Measurements from ENCODE around the gene SPOPL.

Gene SPOPL

DNA sequence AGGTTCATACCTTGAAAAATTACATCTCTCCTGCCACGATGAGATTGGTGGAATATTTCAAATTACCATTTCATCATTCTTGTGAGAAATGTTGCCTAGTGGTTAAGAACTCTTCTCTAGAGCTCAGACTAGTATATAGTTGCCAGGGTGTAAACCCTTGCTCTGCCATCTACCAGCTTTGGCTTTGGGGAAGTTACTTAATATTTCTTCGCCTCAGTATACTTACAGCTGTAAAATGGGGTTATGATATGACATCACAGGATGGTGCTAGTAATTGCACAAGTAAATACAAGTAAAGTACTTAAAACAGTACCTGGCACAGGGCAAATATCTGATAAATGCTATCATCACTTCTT is 1.5 kb downstream of the SPOPL start:
- peak overlapping the region; percentile 91; the same call in 1 of the 2 replicates for H3K27ac ChIP-seq (ENCODE audit: extremely low read depth, low read depth, low read length)
- peak overlapping the region; percentile 97 for H3K4me3 ChIP-seq (ENCODE audit: low read depth, low read length)
- peaks cover 18% of the 10 kb centered on the region for H3K4me1 ChIP-seq (ENCODE audit: control insufficient read depth, insufficient read depth, low read length)
- CTCF ChIA-PET = interaction anchor here (1.3 kb wide), 1 partner anchor 283 kb away, joined by 9 read pairs; no protein-coding TSS in a partner anchor
- TF ChIP-seq ZNF629 (tag by site-specific recombination; IDR thresholded peaks at IDR 0.05) = peak; percentile 30; the same call in 1 of the 2 replicates
- TF ChIP-seq ZNF571 (tag by site-specific recombination; IDR thresholded peaks at IDR 0.05) = no peak
- peak; percentile 93 for TF ChIP-seq ZNF664 (tag by site-specific recombination; IDR thresholded peaks at IDR 0.05)
- peak; percentile 43; the same call in 1 of the 2 replicates for TF ChIP-seq ZBTB17 (tag by site-specific recombination; IDR thresholded peaks at IDR 0.05)
- TF ChIP-seq ZNF169 (tag by site-specific recombination; IDR thresholded peaks at IDR 0.05) = no peak
- TF ChIP-seq, protein P1, sequence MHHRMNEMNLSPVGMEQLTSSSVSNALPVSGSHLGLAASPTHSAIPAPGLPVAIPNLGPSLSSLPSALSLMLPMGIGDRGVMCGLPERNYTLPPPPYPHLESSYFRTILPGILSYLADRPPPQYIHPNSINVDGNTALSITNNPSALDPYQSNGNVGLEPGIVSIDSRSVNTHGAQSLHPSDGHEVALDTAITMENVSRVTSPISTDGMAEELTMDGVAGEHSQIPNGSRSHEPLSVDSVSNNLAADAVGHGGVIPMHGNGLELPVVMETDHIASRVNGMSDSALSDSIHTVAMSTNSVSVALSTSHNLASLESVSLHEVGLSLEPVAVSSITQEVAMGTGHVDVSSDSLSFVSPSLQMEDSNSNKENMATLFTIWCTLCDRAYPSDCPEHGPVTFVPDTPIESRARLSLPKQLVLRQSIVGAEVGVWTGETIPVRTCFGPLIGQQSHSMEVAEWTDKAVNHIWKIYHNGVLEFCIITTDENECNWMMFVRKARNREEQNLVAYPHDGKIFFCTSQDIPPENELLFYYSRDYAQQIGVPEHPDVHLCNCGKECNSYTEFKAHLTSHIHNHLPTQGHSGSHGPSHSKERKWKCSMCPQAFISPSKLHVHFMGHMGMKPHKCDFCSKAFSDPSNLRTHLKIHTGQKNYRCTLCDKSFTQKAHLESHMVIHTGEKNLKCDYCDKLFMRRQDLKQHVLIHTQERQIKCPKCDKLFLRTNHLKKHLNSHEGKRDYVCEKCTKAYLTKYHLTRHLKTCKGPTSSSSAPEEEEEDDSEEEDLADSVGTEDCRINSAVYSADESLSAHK (tag by site-specific recombination; IDR thresholded peaks at IDR 0.05) = peak; percentile 13; the same call in 1 of the 2 replicates
- no peaks in the 10 kb centered on the region; a peak in 1 of 3 replicates for H3K36me3 ChIP-seq (ENCODE audit: control insufficient read depth in 2 of 2, insufficient read depth in 1 of 2, low read length in 2 of 2)
- no peaks in the 10 kb centered on the region for H3K9me3 ChIP-seq (ENCODE audit: control insufficient read depth, insufficient read depth, low read depth, low read length)
- POLR2A ChIA-PET = interaction anchor here (0.6 to 1.1 kb wide), 2 partner anchors 139 to 416 kb away, joined by 3 read pairs; no protein-coding TSS in a partner anchor

DNA sequence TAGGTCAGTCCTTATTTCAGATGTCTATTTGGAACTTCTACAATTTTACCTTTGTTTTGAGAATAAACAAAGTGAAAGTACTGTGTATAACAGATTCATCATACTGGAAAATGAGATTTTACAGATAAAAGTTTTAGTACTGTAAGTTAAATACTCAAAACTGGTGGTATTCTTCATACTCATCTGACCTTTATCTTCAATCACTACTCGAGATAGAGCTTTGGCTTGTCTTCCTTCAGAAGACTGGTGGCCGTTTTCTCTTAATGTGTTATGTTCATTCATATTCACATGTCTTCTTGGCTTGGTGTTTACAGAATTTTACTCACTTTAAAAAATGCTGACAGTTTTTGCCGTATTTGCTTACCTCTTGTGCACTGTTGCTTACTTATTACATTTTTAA is 2.1 kb downstream of the SPOPL start:
- peak overlapping the region; percentile 97 for H3K4me3 ChIP-seq (ENCODE audit: low read depth, low read length)
- H3K9me3 ChIP-seq (ENCODE audit: control insufficient read depth, insufficient read depth, low read depth, low read length) = no peaks in the 10 kb centered on the region
- CTCF ChIA-PET = interaction anchor here (0.6 to 1.3 kb wide), 2 partner anchors 72 to 283 kb away, joined by 3 to 9 read pairs; no protein-coding TSS in a partner anchor
- no peaks in the 10 kb centered on the region; a peak in 1 of 3 replicates for H3K36me3 ChIP-seq (ENCODE audit: control insufficient read depth in 2 of 2, insufficient read depth in 1 of 2, low read length in 2 of 2)
- no peak overlapping the region for H3K27ac ChIP-seq (ENCODE audit: extremely low read depth, low read depth, low read length)
- TF ChIP-seq ZBTB17 (tag by site-specific recombination; IDR thresholded peaks at IDR 0.05) (no peak), YY1 (tag by site-specific recombination; IDR thresholded peaks at IDR 0.05) (no peak), SETDB1 (IDR thresholded peaks at IDR 0.05; ENCODE audit: insufficient read length, low read length) (no peak), ZNF248 (tag by site-specific recombination; IDR thresholded peaks at IDR 0.05) (no peak), BCL11B (tag by site-specific recombination; IDR thresholded peaks at IDR 0.05; ENCODE audit: low read depth) (no peak), ZNF792 (tag by site-specific recombination; IDR thresholded peaks at IDR 0.05) (no peak), ZNF776 (tag by site-specific recombination; IDR thresholded peaks at IDR 0.05; ENCODE audit: borderline replicate concordance) (no peak), ZBTB1 (tag by site-specific recombination; IDR thresholded peaks at IDR 0.05) (no peak)
- TF ChIP-seq, protein P2, sequence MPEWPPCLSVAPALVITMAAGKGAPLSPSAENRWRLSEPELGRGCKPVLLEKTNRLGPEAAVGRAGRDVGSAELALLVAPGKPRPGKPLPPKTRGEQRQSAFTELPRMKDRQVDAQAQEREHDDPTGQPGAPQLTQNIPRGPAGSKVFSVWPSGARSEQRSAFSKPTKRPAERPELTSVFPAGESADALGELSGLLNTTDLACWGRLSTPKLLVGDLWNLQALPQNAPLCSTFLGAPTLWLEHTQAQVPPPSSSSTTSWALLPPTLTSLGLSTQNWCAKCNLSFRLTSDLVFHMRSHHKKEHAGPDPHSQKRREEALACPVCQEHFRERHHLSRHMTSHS (tag by site-specific recombination; IDR thresholded peaks at IDR 0.05) = no peak
- TF ChIP-seq, protein P3, sequence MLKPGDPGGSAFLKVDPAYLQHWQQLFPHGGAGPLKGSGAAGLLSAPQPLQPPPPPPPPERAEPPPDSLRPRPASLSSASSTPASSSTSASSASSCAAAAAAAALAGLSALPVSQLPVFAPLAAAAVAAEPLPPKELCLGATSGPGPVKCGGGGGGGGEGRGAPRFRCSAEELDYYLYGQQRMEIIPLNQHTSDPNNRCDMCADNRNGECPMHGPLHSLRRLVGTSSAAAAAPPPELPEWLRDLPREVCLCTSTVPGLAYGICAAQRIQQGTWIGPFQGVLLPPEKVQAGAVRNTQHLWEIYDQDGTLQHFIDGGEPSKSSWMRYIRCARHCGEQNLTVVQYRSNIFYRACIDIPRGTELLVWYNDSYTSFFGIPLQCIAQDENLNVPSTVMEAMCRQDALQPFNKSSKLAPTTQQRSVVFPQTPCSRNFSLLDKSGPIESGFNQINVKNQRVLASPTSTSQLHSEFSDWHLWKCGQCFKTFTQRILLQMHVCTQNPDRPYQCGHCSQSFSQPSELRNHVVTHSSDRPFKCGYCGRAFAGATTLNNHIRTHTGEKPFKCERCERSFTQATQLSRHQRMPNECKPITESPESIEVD (tag by site-specific recombination; IDR thresholded peaks at IDR 0.05) = no peak
- H3K4me1 ChIP-seq (ENCODE audit: control insufficient read depth, insufficient read depth, low read length) = peaks cover 18% of the 10 kb centered on the region
- POLR2A ChIA-PET = no interaction called here

DNA sequence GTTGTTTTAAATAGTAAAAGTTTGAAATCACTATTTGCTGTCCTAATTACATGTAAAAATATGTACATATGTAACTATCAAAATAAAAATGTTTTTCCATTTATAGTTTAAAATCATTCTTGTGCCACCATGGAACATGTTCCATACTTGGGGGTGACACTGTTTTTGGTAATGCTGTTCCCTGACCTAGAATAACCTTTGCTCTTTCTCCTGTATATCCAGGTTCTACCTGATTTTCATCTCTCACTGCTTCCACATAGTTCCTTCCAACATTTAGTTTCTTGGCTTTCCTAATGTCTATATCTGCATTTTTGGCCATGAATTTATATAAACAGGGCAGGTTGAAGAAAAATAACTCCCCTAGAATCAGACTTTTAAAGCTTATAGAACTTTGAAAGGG is 2.5 kb downstream of the SPOPL start:
- Histone ChIP-seq H3K9me3 (ENCODE audit: control insufficient read depth, insufficient read depth, low read depth, low read length) (no peaks in the 10 kb centered on the region), H3K36me3 (ENCODE audit: control insufficient read depth in 2 of 2, insufficient read depth in 1 of 2, low read length in 2 of 2) (no peaks in the 10 kb centered on the region; a peak in 1 of 3 replicates), H3K27ac (ENCODE audit: extremely low read depth, low read depth, low read length) (no peak overlapping the region), H3K4me3 (ENCODE audit: low read depth, low read length) (no peak overlapping the region; the same call in 1 of the 2 replicates), H3K4me1 (ENCODE audit: control insufficient read depth, insufficient read depth, low read length) (peaks cover 18% of the 10 kb centered on the region)
- POLR2A ChIA-PET = interaction anchor here (0.6 kb wide), 1 partner anchor 531 kb away, joined by 3 read pairs; no protein-coding TSS in a partner anchor
- CTCF ChIA-PET = interaction anchor here (0.6 to 1.3 kb wide), 2 partner anchors 73 to 282 kb away, joined by 3 to 9 read pairs; no protein-coding TSS in a partner anchor
- no peak for TF ChIP-seq ZNF221 (tag by site-specific recombination; IDR thresholded peaks at IDR 0.05; ENCODE audit: borderline replicate concordance)
- TF ChIP-seq, protein P4, sequence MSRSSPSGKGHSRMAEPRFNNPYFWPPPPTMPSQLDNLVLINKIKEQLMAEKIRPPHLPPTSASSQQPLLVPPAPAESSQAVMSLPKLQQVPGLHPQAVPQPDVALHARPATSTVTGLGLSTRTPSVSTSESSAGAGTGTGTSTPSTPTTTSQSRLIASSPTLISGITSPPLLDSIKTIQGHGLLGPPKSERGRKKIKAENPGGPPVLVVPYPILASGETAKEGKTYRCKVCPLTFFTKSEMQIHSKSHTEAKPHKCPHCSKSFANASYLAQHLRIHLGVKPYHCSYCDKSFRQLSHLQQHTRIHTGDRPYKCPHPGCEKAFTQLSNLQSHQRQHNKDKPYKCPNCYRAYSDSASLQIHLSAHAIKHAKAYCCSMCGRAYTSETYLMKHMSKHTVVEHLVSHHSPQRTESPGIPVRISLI (tag by site-specific recombination; IDR thresholded peaks at IDR 0.05) = no peak
- no peak for TF ChIP-seq HOXA7 (CRISPR knock-in tag; IDR thresholded peaks at IDR 0.05; ENCODE audit: borderline replicate concordance)
- TF ChIP-seq, protein P5, sequence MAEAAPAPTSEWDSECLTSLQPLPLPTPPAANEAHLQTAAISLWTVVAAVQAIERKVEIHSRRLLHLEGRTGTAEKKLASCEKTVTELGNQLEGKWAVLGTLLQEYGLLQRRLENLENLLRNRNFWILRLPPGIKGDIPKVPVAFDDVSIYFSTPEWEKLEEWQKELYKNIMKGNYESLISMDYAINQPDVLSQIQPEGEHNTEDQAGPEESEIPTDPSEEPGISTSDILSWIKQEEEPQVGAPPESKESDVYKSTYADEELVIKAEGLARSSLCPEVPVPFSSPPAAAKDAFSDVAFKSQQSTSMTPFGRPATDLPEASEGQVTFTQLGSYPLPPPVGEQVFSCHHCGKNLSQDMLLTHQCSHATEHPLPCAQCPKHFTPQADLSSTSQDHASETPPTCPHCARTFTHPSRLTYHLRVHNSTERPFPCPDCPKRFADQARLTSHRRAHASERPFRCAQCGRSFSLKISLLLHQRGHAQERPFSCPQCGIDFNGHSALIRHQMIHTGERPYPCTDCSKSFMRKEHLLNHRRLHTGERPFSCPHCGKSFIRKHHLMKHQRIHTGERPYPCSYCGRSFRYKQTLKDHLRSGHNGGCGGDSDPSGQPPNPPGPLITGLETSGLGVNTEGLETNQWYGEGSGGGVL (tag by site-specific recombination; IDR thresholded peaks at IDR 0.05) = no peak
- TF ChIP-seq ZNF768 (tag by site-specific recombination; IDR thresholded peaks at IDR 0.05) = no peak
- TF ChIP-seq, protein P6, sequence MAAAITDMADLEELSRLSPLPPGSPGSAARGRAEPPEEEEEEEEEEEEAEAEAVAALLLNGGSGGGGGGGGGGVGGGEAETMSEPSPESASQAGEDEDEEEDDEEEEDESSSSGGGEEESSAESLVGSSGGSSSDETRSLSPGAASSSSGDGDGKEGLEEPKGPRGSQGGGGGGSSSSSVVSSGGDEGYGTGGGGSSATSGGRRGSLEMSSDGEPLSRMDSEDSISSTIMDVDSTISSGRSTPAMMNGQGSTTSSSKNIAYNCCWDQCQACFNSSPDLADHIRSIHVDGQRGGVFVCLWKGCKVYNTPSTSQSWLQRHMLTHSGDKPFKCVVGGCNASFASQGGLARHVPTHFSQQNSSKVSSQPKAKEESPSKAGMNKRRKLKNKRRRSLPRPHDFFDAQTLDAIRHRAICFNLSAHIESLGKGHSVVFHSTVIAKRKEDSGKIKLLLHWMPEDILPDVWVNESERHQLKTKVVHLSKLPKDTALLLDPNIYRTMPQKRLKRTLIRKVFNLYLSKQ (tag by site-specific recombination; IDR thresholded peaks at IDR 0.05; ENCODE audit: borderline replicate concordance) = no peak
- no peak for TF ChIP-seq ZNF629 (tag by site-specific recombination; IDR thresholded peaks at IDR 0.05)
